Kidney (tissue), 14 donors: ENCODE data around the gene SMC1B. TPM values are rescaled to one million over a fixed set of nuclear protein-coding genes. Genes with fewer than 3 reads are reported as not detected.
A peak's percentile ranks its signal among the peaks of the same experiment; 100 is the strongest.
"Not testable (repeated sequence)": the region's sequence is repeated elsewhere in the genome, so short reads cannot be mapped to it uniquely, and the experiment has no call there.

Experiments
- DNase-seq, 5 donors: peaks; one replicate each; pipeline ENCODE4 v3.0.0-alpha.2; 2013 to 2020
- FAIRE-seq: peaks from 2 replicates; lab custom pipeline; 2012; peaks lifted over from hg19 to GRCh38; lab: Jason Lieb, UNC
- H3K27ac ChIP-seq, 2 donors: one replicate each; pipeline ENCODE4 v1.7.0; 2013; ENCODE audit warnings: low read depth in 2 of 2, low read length in 2 of 2, inconsistent platforms in 1 of 2
- H3K27me3 ChIP-seq: one replicate; pipeline ENCODE4 v1.7.1; 2013; ENCODE audit warnings: low read length, inconsistent platforms; ENCODE audit not compliant: control insufficient read depth, insufficient read depth
- H3K36me3 ChIP-seq, 3 donors: one replicate each; pipeline versions ENCODE4 v1.7.0 to v1.7.1; 2013; ENCODE audit warnings: low read length in 3 of 3, control low read depth in 1 of 3, inconsistent platforms in 1 of 3; ENCODE audit not compliant: insufficient read depth in 3 of 3, control insufficient read depth in 2 of 3
- H3K4me1 ChIP-seq, 3 donors: one replicate each; pipeline versions ENCODE4 v1.7.0 to v1.7.1; 2013; ENCODE audit warnings: low read length in 3 of 3, inconsistent platforms in 1 of 3, low read depth in 1 of 3; ENCODE audit not compliant: control insufficient read depth in 2 of 3, insufficient read depth in 2 of 3
- H3K4me3 ChIP-seq, 3 donors: one replicate each; pipeline versions ENCODE4 v1.7.0 to v1.8.1; 2013; ENCODE audit warnings: low read length in 3 of 3, control low read depth in 1 of 3, inconsistent platforms in 1 of 3
- H3K9ac ChIP-seq, 3 donors: one replicate each; pipeline versions ENCODE4 v1.7.0 to v1.7.1; 2013; ENCODE audit warnings: low read length in 3 of 3, control low read depth in 1 of 3, inconsistent platforms in 1 of 3
- H3K9me3 ChIP-seq, 3 donors: one replicate each; pipeline versions ENCODE4 v1.7.0 to v1.7.1; 2013; ENCODE audit warnings: low read length in 3 of 3, control low read depth in 1 of 3, inconsistent platforms in 1 of 3; ENCODE audit not compliant: control insufficient read depth in 2 of 3, insufficient read depth in 1 of 3
- CTCF ChIP-seq: IDR thresholded peaks from 3 replicates; pipeline ENCODE4 v1.5.1; 2012; ENCODE audit warnings: mild to moderate bottlenecking, moderate library complexity, borderline replicate concordance; ENCODE audit not compliant: insufficient read depth; ENCODE audit errors: extremely low read depth
- intact Hi-C: fragments of 100-400 bp; cut with DNase I; formaldehyde crosslinking; loops from one replicate; pipeline ENCODE4 v1.11.1; 2022
- polyA plus RNA-seq: library from polyadenylated mRNA; stranded (reverse); fragments of 350-450 nt; fragmentation: Illumina TruSeq; extraction: RNeasy Lipid Tissue Mini Kit (QIAGEN cat#74804); gene quantifications from one replicate; pipeline ENCODE4 v1.2.3, GENCODE V29; 2014; ENCODE audit warnings: low read depth, low replicate concordance; ENCODE audit not compliant: insufficient read depth
- total RNA-seq: library from RNA; stranded (reverse); fragmentation: NEBNext Ultra II Directional; extraction: Animal tissue kit (Norgen Biotek cat#: 25700); gene quantifications from one replicate; pipeline ENCODE4 v1.2.1, GENCODE V29; 2021
- donor health status: control.
- donor health status: control.
- donor health status: control.
- donor health status: control.
- donor health status: control.
- donor health status: DM: yes; HTN: yes; CAD: no.
- donor health status: Normal renal cell carcinoma (clear cell type).

SMC1B gene
- total and polyA plus RNA-seq, 2 donors from 2014 or later = not detected

- TF ChIP-seq CTCF = no peak
- H3K4me1 ChIP-seq = no peaks in the 10 kb centered on the region
- no peak overlapping the region for H3K4me3 ChIP-seq
- intact Hi-C loops = no loop called here
- peak overlapping the region in 1 of 2 donors; percentile 1 for H3K27ac ChIP-seq
- DNase-seq (no peak), FAIRE-seq (no peak)
- H3K9me3 ChIP-seq = no peaks in the 10 kb centered on the region
- peaks cover 0 to 20% (median 10%) of the 10 kb centered on the region in 3 donors for H3K36me3 ChIP-seq
- H3K9ac ChIP-seq = no peak overlapping the region
- no peaks in the 10 kb centered on the region for H3K27me3 ChIP-seq
Measured at GRCh38 chr22:45329530-45329936, 83.9 kb downstream of the SMC1B start.

GRCh38 chr22:45328822-45329529, 84.4 kb downstream of the SMC1B start:
- H3K27me3 ChIP-seq = no peaks in the 10 kb centered on the region
- H3K9me3 ChIP-seq = no peaks in the 10 kb centered on the region
- H3K4me1 ChIP-seq = no peaks in the 10 kb centered on the region
- H3K4me3 ChIP-seq = no peak overlapping the region
- H3K36me3 ChIP-seq = peaks cover 0 to 17% (median 9%) of the 10 kb centered on the region in 3 donors
- FAIRE-seq (no peak), DNase-seq (no peak)
- no peak for TF ChIP-seq CTCF
- peak overlapping the region in 1 of 2 donors; percentile 1 for H3K27ac ChIP-seq
- intact Hi-C loops = no loop called here
- no peak overlapping the region for H3K9ac ChIP-seq

- FAIRE-seq, H3K9ac ChIP-seq: not testable (repeated sequence)
- peaks cover 0 to 18% (median 14%) of the 10 kb centered on the region in 3 donors for H3K36me3 ChIP-seq
Measured at GRCh38 chr22:45328261-45328660, 85.1 kb downstream of the SMC1B start.

GRCh38 chr22:45324311-45324711, 89.1 kb downstream of the SMC1B start:
- no peak for TF ChIP-seq CTCF
- H3K9ac ChIP-seq = no peak overlapping the region
- H3K9me3 ChIP-seq = no peaks in the 10 kb centered on the region
- peaks cover 0 to 19% (median 10%) of the 10 kb centered on the region in 3 donors for H3K36me3 ChIP-seq
- no peak for DNase-seq
- H3K4me1 ChIP-seq = no peaks in the 10 kb centered on the region
- no peaks in the 10 kb centered on the region for H3K27me3 ChIP-seq
- intact Hi-C loops = no loop called here
- no peak overlapping the region for H3K27ac ChIP-seq
- H3K4me3 ChIP-seq = no peak overlapping the region
- no peak for FAIRE-seq

More at GRCh38 chr22:45328261-45328660, 85.1 kb downstream of the SMC1B start:
- H3K27ac ChIP-seq, DNase-seq, H3K27me3 ChIP-seq, intact Hi-C loops, H3K4me3 ChIP-seq, H3K9me3 ChIP-seq, H3K4me1 ChIP-seq: not testable (repeated sequence)
